H9 (cell line): ENCODE measurements around the gene SPATA31D4. TPM values are rescaled to one million over a fixed set of nuclear protein-coding genes. Genes with fewer than 3 reads are reported as not detected.

Source experiments
- DNase-seq: peaks from one replicate; pipeline ENCODE4 v3.0.0-alpha.2; 2017
- H2AFZ ChIP-seq: one replicate; pipeline ENCODE4 v1.6.1; 2013; ENCODE audit warnings: mild to moderate bottlenecking, low read length, control low read depth, moderate library complexity
- H2AK5ac ChIP-seq: 2 replicates; pipeline ENCODE4 v1.6.1; 2013; ENCODE audit warnings: low read length, control low read depth, mixed read lengths; ENCODE audit not compliant: insufficient read length
- H2BK120ac ChIP-seq: one replicate; pipeline ENCODE4 v1.6.1; 2013; ENCODE audit warnings: low read depth, mild to moderate bottlenecking, low read length, control low read depth, inconsistent platforms; ENCODE audit not compliant: poor library complexity, severe bottlenecking
- H2BK12ac ChIP-seq: 2 replicates; pipeline ENCODE4 v1.6.1; 2013; ENCODE audit warnings: low read length, control low read depth, mixed read lengths, low read depth; ENCODE audit not compliant: insufficient read length
- H2BK15ac ChIP-seq: 2 replicates; pipeline ENCODE4 v1.6.1; 2013; ENCODE audit warnings: low read depth, low read length, control low read depth
- H2BK20ac ChIP-seq: one replicate; pipeline ENCODE4 v1.6.1; 2013; ENCODE audit warnings: low read depth, mild to moderate bottlenecking, low read length, control low read depth, inconsistent platforms; ENCODE audit not compliant: poor library complexity, severe bottlenecking
- H2BK5ac ChIP-seq: 2 replicates; pipeline ENCODE4 v1.6.1; 2013; ENCODE audit warnings: low read length, control low read depth, mixed read lengths; ENCODE audit not compliant: insufficient read length
- H3K14ac ChIP-seq: 2 replicates; pipeline ENCODE4 v1.6.1; 2013; ENCODE audit warnings: low read length, control low read depth; ENCODE audit not compliant: insufficient read depth
- H3K18ac ChIP-seq: 2 replicates; pipeline ENCODE4 v1.6.1; 2013; ENCODE audit warnings: low read depth, mild to moderate bottlenecking, mixed read lengths, low read length, control low read depth; ENCODE audit not compliant: insufficient read length
- H3K23ac ChIP-seq: 2 replicates; pipeline ENCODE4 v1.6.1; 2013; ENCODE audit warnings: low read length, control low read depth, mixed read lengths, low read depth; ENCODE audit not compliant: insufficient read length
- H3K23me2 ChIP-seq: 2 replicates; pipeline ENCODE4 v1.6.1; 2013; ENCODE audit warnings: low read depth, mild to moderate bottlenecking, mixed read lengths, low read length, control low read depth; ENCODE audit not compliant: insufficient read length, poor library complexity, severe bottlenecking
- H3K27ac ChIP-seq: 2 replicates; pipeline ENCODE4 v1.5.1; 2013; ENCODE audit warnings: low read length, control low read depth, mixed read lengths, low read depth; ENCODE audit not compliant: insufficient read length
- H3K27me3 ChIP-seq: 2 replicates; pipeline ENCODE4 v1.6.1; 2013; ENCODE audit warnings: low read length, control low read depth, inconsistent platforms; ENCODE audit not compliant: insufficient read depth
- H3K4ac ChIP-seq: 2 replicates; pipeline ENCODE4 v1.6.1; 2013; ENCODE audit warnings: low read depth, mild to moderate bottlenecking, control low read depth, inconsistent platforms, low read length, moderate library complexity
- H3K4me1 ChIP-seq: 2 replicates; pipeline ENCODE4 v1.6.1; 2013; ENCODE audit warnings: low read length, control low read depth, inconsistent platforms; ENCODE audit not compliant: insufficient read depth
- H3K4me2 ChIP-seq: 2 replicates; pipeline ENCODE4 v1.6.1; 2013; ENCODE audit warnings: low read length, control low read depth, mixed read lengths; ENCODE audit not compliant: insufficient read length, insufficient read depth
- H3K56ac ChIP-seq: 2 replicates; pipeline ENCODE4 v1.6.1; 2013; ENCODE audit warnings: low read depth, mild to moderate bottlenecking, mixed read lengths, low read length, control low read depth; ENCODE audit not compliant: insufficient read length
- H3K79me1 ChIP-seq: 2 replicates; pipeline ENCODE4 v1.6.1; 2013; ENCODE audit warnings: low read depth, mild to moderate bottlenecking, moderate library complexity, low read length, control low read depth, inconsistent platforms; ENCODE audit not compliant: insufficient read depth, poor library complexity, severe bottlenecking
- H3K79me2 ChIP-seq: 2 replicates; pipeline ENCODE4 v1.6.1; 2013; ENCODE audit warnings: low read length, control low read depth, inconsistent platforms; ENCODE audit not compliant: insufficient read depth
- H3K9ac ChIP-seq: 2 replicates; pipeline ENCODE4 v1.6.1; 2013; ENCODE audit warnings: low read length, control low read depth, mixed read lengths; ENCODE audit not compliant: insufficient read length; ENCODE audit errors: extremely low read depth
- H3K9me3 ChIP-seq: one replicate; pipeline ENCODE4 v1.6.1; 2013; ENCODE audit warnings: low read depth, low read length, inconsistent platforms; ENCODE audit not compliant: control insufficient read depth
- H3T11ph ChIP-seq: one replicate; pipeline ENCODE4 v1.6.1; 2013; ENCODE audit warnings: mild to moderate bottlenecking, low read length, control low read depth, inconsistent platforms
- H4K20me1 ChIP-seq: one replicate; pipeline ENCODE4 v1.6.1; 2013; ENCODE audit not compliant: control insufficient read depth, insufficient read length, insufficient read depth
- H4K5ac ChIP-seq: 2 replicates; pipeline ENCODE4 v1.6.1; 2013; ENCODE audit warnings: low read depth, mild to moderate bottlenecking, mixed read lengths, low read length, control low read depth; ENCODE audit not compliant: insufficient read length
- H4K8ac ChIP-seq: replicated peaks from 2 replicates; pipeline ENCODE4 v1.6.1; 2013; ENCODE audit warnings: low read length, control low read depth, mixed read lengths, low read depth; ENCODE audit not compliant: insufficient read length
- H4K91ac ChIP-seq: 2 replicates; pipeline ENCODE4 v1.6.1; 2013; ENCODE audit warnings: low read depth, mild to moderate bottlenecking, moderate library complexity, mixed read lengths, low read length, control low read depth; ENCODE audit not compliant: insufficient read length
- H3K27ac Mint-ChIP-seq, 3 experiments: 2 replicates in 2 of 3; 3 replicates in 1 of 3; pipeline ENCODE4 v1.8.0; 2020 to 2021; ENCODE audit warnings: mixed read lengths in 3 of 3, mild to moderate bottlenecking in 1 of 3, moderate library complexity in 1 of 3
- H3K27me3 Mint-ChIP-seq: 2 replicates; pipeline ENCODE4 v1.8.0; 2021; ENCODE audit warnings: low read depth, mild to moderate bottlenecking, moderate library complexity, mixed read lengths
- H3K36me3 Mint-ChIP-seq, 3 experiments: 2 replicates in 2 of 3; 3 replicates in 1 of 3; pipeline ENCODE4 v1.8.0; 2020 to 2021; ENCODE audit warnings: low read depth in 3 of 3, mixed read lengths in 3 of 3; ENCODE audit not compliant: insufficient read depth in 1 of 3
- H3K4me1 Mint-ChIP-seq, 2 experiments: 2 replicates each; pipeline ENCODE4 v1.8.0; 2020; ENCODE audit warnings: mixed read lengths in 2 of 2
- H3K4me3 Mint-ChIP-seq, 2 experiments: 2 replicates in 1 of 2; 3 replicates in 1 of 2; pipeline ENCODE4 v1.8.0; 2020 to 2021; ENCODE audit warnings: mild to moderate bottlenecking in 2 of 2, mixed read lengths in 2 of 2, moderate library complexity in 1 of 2
- H3K9me3 Mint-ChIP-seq, 2 experiments: 2 replicates in 1 of 2; 3 replicates in 1 of 2; pipeline ENCODE4 v1.8.0; 2020; ENCODE audit warnings: mild to moderate bottlenecking in 2 of 2, mixed read lengths in 2 of 2, moderate library complexity in 1 of 2
- WGBS: extraction: QIAGEN DNeasy Blood & Tissue Kit; methylation state at CpG from one replicate; pipeline ENCODE4 v1.1.7; 2013; ENCODE audit warnings: missing lambda C conversion rate, low lambda C conversion rate, mixed read lengths; ENCODE audit not compliant: insufficient read length; ENCODE audit errors: extremely low coverage; 5-methylcytosine and 5-hydroxymethylcytosine counted together
- total RNA-seq: library from RNA; stranded (reverse); gene quantifications from 2 replicates; pipeline ENCODE4 v1.2.1, GENCODE V29; 2021
- TF ChIP-seq, protein P1 (sequence below): fragments of 200-600 bp; sonication (generic); conservative IDR thresholded peaks from 3 replicates; pipeline ENCODE4 v1.8.0; 2021; ENCODE audit warnings: antibody characterized with exemption, mild to moderate bottlenecking

The SPATA31D4 gene
- total RNA-seq, 1 experiment from 2014 or later: not detected

DNA sequence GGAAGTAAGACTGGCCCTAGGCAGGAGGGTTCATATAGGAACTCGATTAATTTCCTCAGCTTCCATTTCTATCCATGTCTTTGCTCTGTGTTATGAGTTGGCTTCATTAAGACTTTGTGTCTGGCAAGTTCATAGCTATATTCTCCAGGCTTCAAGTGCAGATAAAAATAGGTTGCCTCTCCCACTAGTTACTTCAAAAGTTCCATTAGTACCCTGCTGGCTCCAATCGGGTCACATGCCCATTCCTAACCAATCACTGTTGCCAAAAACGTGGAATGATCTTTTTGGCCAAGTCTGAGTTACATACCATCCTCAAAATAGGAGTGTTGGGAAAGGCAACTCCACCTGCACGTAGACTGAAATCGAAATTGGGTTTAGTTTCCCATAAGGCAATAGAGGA lies 46.5 kb downstream of the SPATA31D4 start:
- no peak overlapping the region for H2BK120ac ChIP-seq
- H3K23me2 ChIP-seq: no peaks in the 10 kb centered on the region
- no peak overlapping the region for H3K27ac ChIP-seq
- H3K14ac ChIP-seq: no peak overlapping the region
- WGBS: no CpG with 5 or more reads among the region's 5 CpGs
- no peak overlapping the region for H2BK12ac ChIP-seq
- H4K5ac ChIP-seq: no peak overlapping the region
- TF ChIP-seq, protein P1, sequence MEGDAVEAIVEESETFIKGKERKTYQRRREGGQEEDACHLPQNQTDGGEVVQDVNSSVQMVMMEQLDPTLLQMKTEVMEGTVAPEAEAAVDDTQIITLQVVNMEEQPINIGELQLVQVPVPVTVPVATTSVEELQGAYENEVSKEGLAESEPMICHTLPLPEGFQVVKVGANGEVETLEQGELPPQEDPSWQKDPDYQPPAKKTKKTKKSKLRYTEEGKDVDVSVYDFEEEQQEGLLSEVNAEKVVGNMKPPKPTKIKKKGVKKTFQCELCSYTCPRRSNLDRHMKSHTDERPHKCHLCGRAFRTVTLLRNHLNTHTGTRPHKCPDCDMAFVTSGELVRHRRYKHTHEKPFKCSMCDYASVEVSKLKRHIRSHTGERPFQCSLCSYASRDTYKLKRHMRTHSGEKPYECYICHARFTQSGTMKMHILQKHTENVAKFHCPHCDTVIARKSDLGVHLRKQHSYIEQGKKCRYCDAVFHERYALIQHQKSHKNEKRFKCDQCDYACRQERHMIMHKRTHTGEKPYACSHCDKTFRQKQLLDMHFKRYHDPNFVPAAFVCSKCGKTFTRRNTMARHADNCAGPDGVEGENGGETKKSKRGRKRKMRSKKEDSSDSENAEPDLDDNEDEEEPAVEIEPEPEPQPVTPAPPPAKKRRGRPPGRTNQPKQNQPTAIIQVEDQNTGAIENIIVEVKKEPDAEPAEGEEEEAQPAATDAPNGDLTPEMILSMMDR: no peak
- no peak overlapping the region for H3K18ac ChIP-seq
- no peak overlapping the region for H3K4ac ChIP-seq
- DNase-seq: no peak
- H3T11ph ChIP-seq: no peak overlapping the region
- no peaks in the 10 kb centered on the region for H4K20me1 ChIP-seq
- no peak overlapping the region for H2BK20ac ChIP-seq
- H3K4me1 ChIP-seq: no peaks in the 10 kb centered on the region
- no peaks in the 10 kb centered on the region for H3K27me3 ChIP-seq
- H3K27me3 Mint-ChIP-seq: no peaks in the 10 kb centered on the region; the same call in 1 of the 2 replicates
- no peak overlapping the region for H3K56ac ChIP-seq
- H2BK15ac ChIP-seq: no peak overlapping the region
- H3K36me3 Mint-ChIP-seq: peaks cover 0 to 1% (median 0%) of the 10 kb centered on the region in 3 experiments; a peak in 1 of 7 replicates
- no peak overlapping the region for H3K23ac ChIP-seq
- 0 out of 2 replicates have a peak, but pooled peaks cover 2% of the 10 kb centered on the region for H3K79me2 ChIP-seq
- no peaks in the 10 kb centered on the region for H3K9me3 ChIP-seq
- no peak overlapping the region for H3K4me2 ChIP-seq
- H2AFZ ChIP-seq: no peak overlapping the region
- H4K91ac ChIP-seq: no peak overlapping the region
- H3K79me1 ChIP-seq: no peaks in the 10 kb centered on the region
- H2BK5ac ChIP-seq: no peak overlapping the region
- H2AK5ac ChIP-seq: no peak overlapping the region
- H3K9ac ChIP-seq: no peak overlapping the region
- no peak overlapping the region for H4K8ac ChIP-seq
- no peak overlapping the region for H3K4me3 Mint-ChIP-seq
- H3K4me1 Mint-ChIP-seq: no peaks in the 10 kb centered on the region
- peaks cover 0 to 2% of the 10 kb centered on the region in 2 experiments; a peak in 3 of 5 replicates for H3K9me3 Mint-ChIP-seq
- no peak overlapping the region for H3K27ac Mint-ChIP-seq
